HEK293T (cell line): ENCODE measurements around the gene GABRG3.

Experiments used
- CTCF ChIA-PET: fragments of 350-600 bp; formaldehyde crosslinking; extraction: SDS; loops from one replicate; lab custom pipeline; 2021; ENCODE audit warnings: antibody characterized with exemption, inconsistent platforms; lab: Yijun Ruan, JAX
- POLR2A ChIA-PET: fragments of 350-600 bp; formaldehyde crosslinking; extraction: SDS; loops from one replicate; lab custom pipeline; 2020; ENCODE audit warnings: antibody characterized with exemption, inconsistent platforms; lab: Yijun Ruan, JAX
- DNase-seq: peaks from one replicate; pipeline ENCODE4 v3.0.0; 2012; ENCODE audit warnings: mixed read lengths; ENCODE audit errors: extremely low spot score
- ARNT ChIP-seq: fragments of 450-650 bp; IDR thresholded peaks from 2 replicates; pipeline ENCODE4 v1.6.1; 2017; ENCODE audit warnings: mild to moderate bottlenecking
- BHLHE40 ChIP-seq: fragments of 450-650 bp; IDR thresholded peaks from 2 replicates; pipeline ENCODE4 v1.6.1; 2016; ENCODE audit warnings: mild to moderate bottlenecking, moderate library complexity, borderline replicate concordance
- CTBP1 ChIP-seq: fragments of 450-650 bp; IDR thresholded peaks from 2 replicates; pipeline ENCODE4 v1.6.1; 2016; ENCODE audit warnings: borderline replicate concordance
- ELF4 ChIP-seq: fragments of 450-650 bp; IDR thresholded peaks from 2 replicates; pipeline ENCODE4 v1.6.1; 2017; ENCODE audit warnings: antibody characterized with exemption
- FOXA1 ChIP-seq: fragments of 450-650 bp; IDR thresholded peaks from 2 replicates; pipeline ENCODE4 v1.6.1; 2016; ENCODE audit warnings: mild to moderate bottlenecking
- FOXK2 ChIP-seq: fragments of 450-650 bp; IDR thresholded peaks from 2 replicates; pipeline ENCODE4 v1.6.1; 2016; ENCODE audit warnings: mild to moderate bottlenecking
- FOXM1 ChIP-seq: fragments of 450-650 bp; IDR thresholded peaks from 2 replicates; pipeline ENCODE4 v1.6.1; 2017; ENCODE audit warnings: mild to moderate bottlenecking, borderline replicate concordance
- HDGF ChIP-seq: fragments of 450-650 bp; IDR thresholded peaks from 2 replicates; pipeline ENCODE4 v1.6.1; 2017; ENCODE audit warnings: antibody characterized with exemption, borderline replicate concordance
- L3MBTL2 ChIP-seq: fragments of 450-650 bp; conservative IDR thresholded peaks from 2 replicates; pipeline ENCODE4 v1.6.1; 2016; ENCODE audit warnings: mild to moderate bottlenecking
- LEF1 ChIP-seq: fragments of 450-650 bp; IDR thresholded peaks from 2 replicates; pipeline ENCODE4 v1.6.1; 2017; ENCODE audit warnings: mild to moderate bottlenecking, borderline replicate concordance
- NFRKB ChIP-seq: fragments of 450-650 bp; IDR thresholded peaks from 2 replicates; pipeline ENCODE4 v1.6.1; 2016; ENCODE audit warnings: mild to moderate bottlenecking, moderate library complexity
- SP1 ChIP-seq: fragments of 450-650 bp; IDR thresholded peaks from 2 replicates; pipeline ENCODE4 v1.6.1; 2017
- SUZ12 ChIP-seq: fragments of 450-650 bp; IDR thresholded peaks from 2 replicates; pipeline ENCODE4 v1.6.1; 2016; ENCODE audit warnings: mild to moderate bottlenecking
- TARDBP ChIP-seq: fragments of 450-650 bp; IDR thresholded peaks from 2 replicates; pipeline ENCODE4 v1.6.1; 2016
- ZNF384 ChIP-seq: fragments of 450-650 bp; IDR thresholded peaks from 2 replicates; pipeline ENCODE4 v1.6.1; 2016
- TF ChIP-seq, protein P1 (sequence below): fragments of 450-650 bp; IDR thresholded peaks from 2 replicates; pipeline ENCODE4 v1.6.1; 2016

The GABRG3 gene

DNA sequence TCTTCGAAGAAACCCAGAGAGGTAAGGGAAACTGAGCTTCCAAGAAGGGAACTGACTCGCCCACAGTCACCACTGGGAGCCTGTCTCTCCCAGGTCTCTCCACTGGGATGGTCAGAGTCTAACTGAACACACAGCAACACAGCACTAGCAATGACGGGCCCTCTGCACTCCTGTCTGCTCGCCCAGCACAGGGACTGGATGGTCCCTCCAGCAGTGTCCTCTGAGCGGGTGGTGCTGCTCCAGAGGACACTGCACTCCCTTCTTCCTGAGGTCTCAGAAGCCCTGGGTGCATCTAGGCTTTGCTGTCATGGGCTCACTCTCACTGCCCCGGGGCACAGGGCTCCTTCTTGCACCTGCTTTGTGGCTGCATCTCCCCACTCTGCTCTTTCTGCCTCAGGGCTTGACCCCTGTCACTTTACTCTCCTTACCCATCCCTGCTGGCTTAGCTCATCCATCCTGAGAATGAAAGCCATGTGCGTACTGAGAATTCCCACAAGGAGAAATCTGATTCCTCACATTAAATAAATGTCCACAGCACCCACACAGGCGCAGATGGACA lies 356.6 kb downstream of the GABRG3 start:
- CTCF ChIA-PET, result no interaction called here
- DNase-seq, result no peak
- TF ChIP-seq, protein P1, sequence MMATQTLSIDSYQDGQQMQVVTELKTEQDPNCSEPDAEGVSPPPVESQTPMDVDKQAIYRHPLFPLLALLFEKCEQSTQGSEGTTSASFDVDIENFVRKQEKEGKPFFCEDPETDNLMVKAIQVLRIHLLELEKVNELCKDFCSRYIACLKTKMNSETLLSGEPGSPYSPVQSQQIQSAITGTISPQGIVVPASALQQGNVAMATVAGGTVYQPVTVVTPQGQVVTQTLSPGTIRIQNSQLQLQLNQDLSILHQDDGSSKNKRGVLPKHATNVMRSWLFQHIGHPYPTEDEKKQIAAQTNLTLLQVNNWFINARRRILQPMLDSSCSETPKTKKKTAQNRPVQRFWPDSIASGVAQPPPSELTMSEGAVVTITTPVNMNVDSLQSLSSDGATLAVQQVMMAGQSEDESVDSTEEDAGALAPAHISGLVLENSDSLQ, result no peak
- no peak for TF ChIP-seq FOXM1
- TF ChIP-seq NFRKB, result no peak
- TF ChIP-seq ELF4, result no peak
- TF ChIP-seq CTBP1, result no peak
- no peak for TF ChIP-seq LEF1
- no peak for TF ChIP-seq L3MBTL2
- TF ChIP-seq ARNT, result no peak
- no peak for TF ChIP-seq ZNF384
- TF ChIP-seq HDGF, result no peak
- TF ChIP-seq SUZ12, result no peak
- TF ChIP-seq BHLHE40, result no peak
- TF ChIP-seq TARDBP, result no peak
- POLR2A ChIA-PET, result no interaction called here

DNA sequence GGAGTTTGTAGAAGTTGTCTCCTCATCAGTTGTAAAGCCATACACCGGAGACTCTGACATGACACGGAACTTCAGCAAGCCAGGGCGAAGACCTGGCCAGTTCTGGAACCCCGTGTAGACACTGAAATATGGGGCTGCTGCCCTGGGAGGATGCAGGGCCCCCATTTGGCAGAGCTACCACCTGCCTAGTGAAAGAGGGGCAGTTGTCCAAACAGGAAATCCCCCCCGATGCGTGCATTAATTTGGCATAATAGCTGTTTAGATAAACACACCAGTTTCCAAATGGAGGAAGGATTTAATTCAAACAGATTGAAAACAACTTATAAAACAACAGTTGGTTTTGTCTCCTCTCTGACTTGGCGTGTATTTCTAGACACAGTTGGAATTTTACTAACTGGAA lies 357.2 kb downstream of the GABRG3 start:
- TF ChIP-seq LEF1 (no peak), FOXA1 (no peak), ZNF384 (no peak), BHLHE40 (no peak), NFRKB (no peak), SP1 (no peak), CTBP1 (no peak)
- POLR2A ChIA-PET, result no interaction called here
- CTCF ChIA-PET, result no interaction called here
- DNase-seq, result no peak

DNA sequence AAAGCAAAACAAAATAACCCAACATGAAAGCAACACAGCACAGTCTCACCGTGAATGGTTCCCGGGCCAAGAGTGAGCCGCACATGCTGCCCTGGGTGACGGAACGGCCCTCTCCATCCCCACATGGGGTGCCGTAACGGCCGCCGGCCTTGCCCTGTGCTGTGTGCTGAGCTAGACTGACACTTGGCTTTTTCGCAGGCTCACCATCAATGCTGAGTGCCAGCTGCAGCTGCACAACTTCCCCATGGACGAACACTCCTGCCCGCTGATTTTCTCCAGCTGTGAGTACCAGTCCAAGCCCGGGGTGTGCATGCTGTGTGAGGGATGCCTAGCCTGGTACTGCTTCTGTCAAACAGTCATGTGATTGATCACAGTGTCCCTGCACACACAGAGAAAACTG lies 357.6 kb downstream of the GABRG3 start:
- TF ChIP-seq NFRKB, result no peak
- no peak for TF ChIP-seq FOXM1
- no peak for TF ChIP-seq ELF4
- TF ChIP-seq ARNT, result no peak
- no peak for TF ChIP-seq BHLHE40
- TF ChIP-seq HDGF, result no peak
- TF ChIP-seq CTBP1, result no peak
- TF ChIP-seq FOXA1, result no peak
- no peak for TF ChIP-seq SUZ12
- no peak for TF ChIP-seq LEF1
- TF ChIP-seq, protein P1, result no peak
- TF ChIP-seq TARDBP, result no peak
- CTCF ChIA-PET, result no interaction called here
- POLR2A ChIA-PET, result no interaction called here
- DNase-seq, result no peak

DNA sequence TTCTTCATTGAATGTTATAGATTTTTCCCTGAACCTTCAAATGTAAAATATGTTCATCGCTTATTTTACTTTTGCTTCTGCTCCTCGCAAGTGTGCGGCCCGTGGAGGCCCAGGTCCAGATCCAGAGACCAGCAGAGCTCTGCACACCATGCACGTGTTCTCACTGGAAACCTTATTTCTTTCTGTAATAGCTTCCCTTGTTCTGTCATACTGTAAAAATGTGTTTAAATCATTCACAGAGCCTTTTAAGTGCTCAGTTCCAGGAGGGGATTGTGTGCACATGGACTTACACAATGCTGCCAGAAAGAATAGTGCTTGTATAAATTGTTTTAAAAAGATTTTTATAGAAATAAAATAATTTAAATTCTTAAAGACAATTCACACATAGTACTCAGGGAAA lies 359.3 kb downstream of the GABRG3 start:
- CTCF ChIA-PET, result no interaction called here
- no peak for TF ChIP-seq ZNF384
- no peak for TF ChIP-seq TARDBP
- TF ChIP-seq ARNT, result no peak
- no peak for TF ChIP-seq FOXK2
- TF ChIP-seq HDGF, result no peak
- TF ChIP-seq SP1, result no peak
- no peak for TF ChIP-seq FOXM1
- TF ChIP-seq LEF1, result no peak
- POLR2A ChIA-PET, result no interaction called here
- DNase-seq, result no peak

DNA sequence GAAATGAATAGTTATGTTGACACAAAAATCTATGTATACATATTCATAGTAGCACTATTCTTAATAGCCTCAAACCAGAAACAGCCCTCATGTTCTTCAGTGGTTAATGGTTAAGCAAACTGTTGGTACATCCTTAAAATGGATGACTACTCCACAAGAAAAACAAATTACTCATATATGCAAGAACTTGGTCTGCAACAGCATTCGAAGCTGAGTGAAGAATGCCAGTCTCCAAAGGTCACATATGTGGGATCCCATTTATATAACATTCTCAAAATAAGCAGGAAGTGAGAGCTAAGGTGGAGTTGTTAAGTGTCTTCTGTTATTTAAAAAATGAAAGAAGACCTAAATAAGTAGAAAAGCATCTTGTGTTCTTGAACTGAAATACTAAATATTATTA lies 365.7 kb downstream of the GABRG3 start:
- ChIA-PET POLR2A (no interaction called here), CTCF (no interaction called here)

DNA sequence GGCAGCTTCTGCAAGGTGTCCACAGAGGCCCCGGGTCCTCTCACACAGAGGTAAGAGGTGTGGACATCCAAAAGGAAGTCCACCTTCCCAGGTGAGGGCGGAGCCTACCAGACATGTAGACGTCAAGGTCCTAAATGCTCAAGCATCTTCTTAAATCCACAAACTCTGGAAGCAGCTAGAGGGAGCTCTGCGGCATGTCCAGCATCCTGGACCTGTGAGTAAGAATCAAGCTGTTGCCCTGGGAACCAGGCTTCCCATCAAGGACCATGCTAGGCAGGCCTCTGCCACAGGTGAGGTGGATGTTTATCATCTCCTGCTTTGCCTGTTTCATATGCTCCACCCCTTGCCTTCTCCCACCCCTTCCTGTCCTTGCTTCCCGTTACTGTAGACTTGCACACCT lies 368.2 kb downstream of the GABRG3 start:
- ChIA-PET CTCF (no interaction called here), POLR2A (no interaction called here)
- TF ChIP-seq BHLHE40 (no peak), SP1 (no peak), ZNF384 (no peak), L3MBTL2 (no peak), TARDBP (no peak), FOXA1 (no peak), FOXM1 (no peak), NFRKB (no peak), HDGF (no peak), LEF1 (no peak), ARNT (no peak), FOXK2 (no peak), CTBP1 (no peak), SUZ12 (no peak), ELF4 (no peak)
- TF ChIP-seq, protein P1, result no peak
- no peak for DNase-seq

More for the DNA sequence above, 365.7 kb downstream of the GABRG3 start:
- no peak for TF ChIP-seq FOXA1
- no peak for TF ChIP-seq CTBP1
- no peak for TF ChIP-seq LEF1
- no peak for TF ChIP-seq ARNT
- TF ChIP-seq SP1, result no peak
- no peak for TF ChIP-seq FOXK2
- TF ChIP-seq BHLHE40, result no peak
- DNase-seq, result no peak
